NCI-H2081 (cell line): Measurements from ENCODE around the gene SDK1.
"Not testable (repeated sequence)": the region's sequence is repeated elsewhere in the genome, so short reads cannot be mapped to it uniquely, and the experiment has no call there.

Experiments used
- DNase-seq, 2 experiments: peaks; one replicate each; lab custom pipeline; 2025; lab: John Stamatoyannopoulos, UW

SDK1 gene

DNA sequence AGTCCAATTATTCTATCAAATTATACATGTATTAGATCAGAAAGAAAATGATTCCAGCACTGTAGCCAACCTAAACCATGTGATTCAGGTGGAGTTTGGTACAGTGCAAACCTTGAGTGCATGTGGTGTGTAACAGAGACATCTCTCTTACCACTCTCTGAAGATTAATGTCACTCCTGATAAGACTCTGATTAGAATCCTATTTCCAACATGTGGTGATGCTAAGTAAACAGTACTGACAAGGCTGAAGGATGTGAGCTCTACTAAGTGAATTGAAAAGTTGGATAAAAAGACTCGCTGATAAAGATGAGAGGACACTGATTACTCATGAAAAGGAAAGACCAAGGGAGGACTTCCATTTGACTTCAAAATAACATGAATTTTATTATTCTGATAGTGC, 232.0 kb downstream of the SDK1 start:
- no peak for DNase-seq

DNA sequence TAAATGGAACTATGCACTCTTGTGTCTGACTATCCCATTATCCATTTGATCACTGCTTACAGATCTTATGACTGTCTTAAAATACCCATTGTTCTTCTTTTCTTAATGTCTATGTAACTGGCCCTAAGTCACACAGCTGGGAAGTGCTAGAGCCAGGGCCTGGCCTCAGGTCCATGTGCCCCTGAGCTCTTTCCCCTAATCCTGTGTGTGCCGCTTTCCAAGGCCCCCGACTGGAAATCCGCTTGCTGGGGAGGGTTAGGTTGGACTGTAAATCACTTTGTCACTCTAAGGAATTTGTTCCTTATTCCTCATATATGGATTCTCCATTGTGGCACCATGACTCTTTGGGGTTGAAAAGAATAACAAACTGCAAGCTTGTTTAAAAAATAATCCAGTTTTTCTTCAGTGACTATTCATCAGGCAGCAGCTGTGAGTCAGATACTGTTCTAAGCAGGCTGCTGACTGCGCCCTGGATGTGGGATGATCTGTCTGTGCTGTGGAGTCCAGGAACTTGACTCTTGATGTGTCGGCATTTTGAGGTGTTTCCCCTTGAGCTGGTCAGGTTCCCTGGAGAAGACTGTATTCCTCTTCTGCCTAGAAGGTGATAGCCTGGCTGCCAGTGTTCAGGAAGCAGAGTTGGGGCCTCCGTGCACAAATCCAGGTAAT, 236.3 kb downstream of the SDK1 start:
- DNase-seq = no peak

DNA sequence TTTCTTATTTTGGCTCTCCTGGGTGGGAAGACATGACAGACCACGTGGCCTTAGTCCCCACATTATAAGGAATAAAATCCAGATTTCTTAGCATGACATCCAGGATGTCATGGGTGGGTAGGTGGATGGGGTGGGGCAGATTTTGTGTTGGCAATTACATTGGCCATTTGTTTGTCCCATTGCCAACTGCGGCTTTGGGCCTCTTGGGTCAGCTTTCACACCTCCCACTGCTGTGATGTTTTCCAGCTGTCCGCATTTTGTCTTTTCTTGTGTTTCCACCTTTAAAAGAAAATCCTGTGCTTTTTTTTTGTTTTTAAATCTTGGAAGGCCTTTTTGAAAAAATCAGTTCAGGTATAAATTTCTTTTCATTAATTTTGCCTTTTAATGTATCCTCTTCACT, 237.0 kb downstream of the SDK1 start:
- no peak for DNase-seq

DNA sequence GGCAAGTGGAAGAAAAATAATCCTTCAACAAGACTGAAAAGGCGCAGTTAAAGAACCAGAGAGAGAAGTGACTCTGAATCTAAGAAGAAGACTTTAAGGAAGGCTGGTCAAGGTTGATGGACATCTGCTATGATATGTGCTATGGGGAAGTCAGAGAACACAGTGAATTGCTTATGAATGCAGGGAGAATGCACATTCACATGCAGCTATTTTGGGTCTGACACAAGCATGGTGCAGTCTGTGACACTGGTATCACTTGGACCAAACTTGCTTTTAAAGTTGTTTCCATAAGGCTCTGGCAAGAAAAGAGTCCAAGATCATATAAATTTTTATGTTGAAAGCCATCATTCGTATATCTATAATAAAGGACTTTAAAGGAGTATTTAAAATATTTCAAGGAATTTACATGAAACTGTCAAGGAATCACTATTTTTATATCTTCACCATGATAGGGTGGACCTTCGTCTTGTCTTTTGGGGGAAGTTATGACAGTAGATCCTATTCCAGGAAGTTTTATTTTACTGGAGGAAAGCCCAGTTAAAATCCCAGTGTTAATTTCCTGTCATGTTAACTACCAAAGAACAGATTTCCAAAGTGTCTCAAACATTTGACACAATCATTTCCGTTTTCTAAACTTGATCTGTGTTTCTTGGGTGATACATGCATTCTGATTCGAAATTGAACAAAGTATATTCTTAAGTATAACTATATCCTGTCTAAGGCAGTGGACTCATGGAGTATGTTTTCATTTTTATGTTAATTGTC, 239.6 kb downstream of the SDK1 start:
- DNase-seq = no peak

DNA sequence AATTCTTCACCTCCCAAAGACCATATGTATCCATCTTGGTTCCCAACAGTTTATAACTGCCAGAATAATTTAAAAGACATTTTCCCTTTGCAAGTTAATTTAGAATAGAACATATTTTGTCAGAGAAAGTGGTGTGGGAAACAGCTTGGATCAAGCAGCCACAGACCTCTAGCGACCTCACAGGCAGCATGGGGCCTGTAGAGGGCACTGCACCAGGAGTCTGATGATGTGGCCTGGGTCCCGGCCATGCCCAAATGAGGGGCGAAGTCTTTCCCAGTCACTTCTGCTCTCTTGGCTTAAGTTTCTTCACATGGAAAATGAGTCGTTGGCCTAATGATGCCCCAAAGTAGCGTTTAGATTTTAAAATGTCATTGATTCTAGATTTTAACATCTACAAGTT, 243.2 kb downstream of the SDK1 start:
- DNase-seq = no peak

DNA sequence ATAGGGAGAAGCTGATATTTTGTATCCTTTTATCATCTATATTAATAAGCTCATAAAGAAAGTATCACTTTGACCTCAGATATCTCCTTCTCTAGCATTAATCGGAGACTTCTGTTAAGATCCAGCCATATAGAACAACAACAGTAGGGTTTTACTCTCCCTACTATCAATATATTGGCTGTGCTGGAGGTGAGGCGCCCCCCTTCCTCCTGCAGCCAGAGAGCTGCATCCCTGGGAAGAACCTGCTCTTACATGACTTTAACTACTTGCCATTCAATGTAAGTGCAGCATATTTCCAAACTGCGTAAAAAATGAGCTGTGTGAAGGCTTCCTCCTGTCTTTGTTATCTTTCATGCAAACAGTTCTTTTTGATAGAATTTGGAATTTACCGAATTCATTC, 247.8 kb downstream of the SDK1 start:
- DNase-seq = no peak

DNA sequence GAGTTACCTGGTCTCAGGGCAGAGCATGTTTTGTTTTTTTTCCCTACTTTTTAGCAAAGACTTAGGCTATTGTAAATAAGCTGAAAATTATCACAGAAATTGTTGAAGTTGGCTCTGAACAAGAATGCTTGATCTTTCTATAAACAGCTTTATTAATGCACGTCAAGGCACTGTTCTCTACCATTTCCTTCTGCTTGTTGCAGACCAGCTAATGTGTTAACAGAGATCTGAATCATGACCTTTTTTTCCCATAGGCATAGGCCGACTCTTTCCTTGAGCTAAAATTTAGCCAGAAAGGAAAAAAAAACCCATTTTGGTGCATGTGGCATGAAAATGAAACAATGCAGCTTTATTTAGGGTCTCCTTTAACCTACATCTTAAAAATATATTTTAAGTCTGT, 248.5 kb downstream of the SDK1 start:
- DNase-seq = no peak

DNA sequence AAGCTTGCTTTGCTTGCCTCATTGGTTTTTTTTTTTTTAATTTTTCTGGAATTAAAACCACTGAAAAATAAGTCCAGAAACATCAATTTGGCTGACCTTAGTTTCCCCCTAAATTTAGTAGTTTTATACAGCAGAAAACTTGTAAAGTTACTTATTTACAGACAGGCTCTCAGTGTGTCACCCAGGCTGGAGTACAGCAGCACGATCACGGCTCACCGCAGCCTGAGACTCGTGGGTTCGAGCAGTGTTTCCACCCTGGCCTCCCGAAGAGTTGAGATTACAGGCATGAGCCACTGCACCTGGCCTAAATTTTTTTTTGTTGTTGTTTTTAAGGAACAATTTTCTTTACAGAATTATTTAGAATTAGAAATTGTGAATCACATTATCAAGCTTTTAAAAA, 250.5 kb downstream of the SDK1 start:
- no peak for DNase-seq

DNA sequence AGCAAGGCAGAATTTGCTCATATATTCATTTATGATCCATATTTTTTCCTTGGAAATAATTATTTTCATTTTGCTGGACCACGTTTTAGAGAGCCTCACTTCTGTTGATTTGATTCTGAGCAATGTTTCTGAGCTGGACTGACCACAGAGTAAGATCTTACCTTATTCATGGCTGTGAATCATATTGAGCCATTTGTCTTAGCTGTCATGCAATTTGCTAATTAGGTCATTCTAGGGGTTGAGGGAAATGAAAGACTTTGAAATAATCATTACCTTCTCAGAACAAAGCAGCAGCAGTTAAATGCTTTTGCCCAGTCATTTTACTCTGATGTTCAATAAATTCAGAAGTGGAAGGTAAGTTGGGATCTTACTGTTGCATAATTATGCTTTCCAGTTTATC, 251.4 kb downstream of the SDK1 start:
- DNase-seq = no peak

DNA sequence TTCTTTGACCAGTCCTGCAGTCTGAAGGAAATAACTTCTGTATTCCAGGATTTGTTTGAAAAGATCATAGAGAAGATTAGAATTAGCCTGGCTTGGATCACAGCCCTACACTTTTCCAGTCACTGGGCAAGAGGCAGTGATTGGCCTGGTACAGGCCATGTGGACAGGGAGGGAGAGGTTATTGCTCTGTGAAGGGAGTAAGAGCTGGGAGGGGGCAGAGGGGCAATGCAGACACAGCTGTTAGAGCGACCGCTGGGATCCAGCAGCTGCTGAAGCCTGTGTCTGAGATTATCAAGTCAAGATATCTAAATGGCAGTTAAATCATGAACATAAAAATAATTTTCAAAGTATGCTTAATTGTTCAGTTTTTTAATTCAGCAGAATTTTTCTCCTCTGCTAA, 257.3 kb downstream of the SDK1 start:
- peak in 1 of 2 experiments; percentile 18 for DNase-seq

DNA sequence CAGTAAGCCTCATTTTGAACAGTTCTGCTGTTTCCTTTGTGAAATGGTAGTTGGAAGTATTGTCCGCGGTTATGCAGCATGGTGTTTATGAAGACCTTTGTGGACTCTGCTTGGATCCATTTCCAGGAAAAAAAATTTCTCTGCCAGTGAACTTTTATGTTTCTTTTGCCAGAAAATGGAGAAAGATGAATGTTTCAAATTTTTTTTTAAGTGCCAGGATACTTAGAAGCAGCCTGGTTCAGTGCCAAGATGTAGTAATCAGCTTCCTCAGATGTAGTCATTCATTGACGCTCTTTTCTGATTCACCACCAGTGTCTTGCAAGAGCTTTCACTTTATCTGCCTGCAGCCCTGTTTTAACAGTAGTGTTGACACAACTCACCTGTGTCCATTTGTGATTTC, 258.2 kb downstream of the SDK1 start:
- peak in 1 of 2 experiments; percentile 32 for DNase-seq

DNA sequence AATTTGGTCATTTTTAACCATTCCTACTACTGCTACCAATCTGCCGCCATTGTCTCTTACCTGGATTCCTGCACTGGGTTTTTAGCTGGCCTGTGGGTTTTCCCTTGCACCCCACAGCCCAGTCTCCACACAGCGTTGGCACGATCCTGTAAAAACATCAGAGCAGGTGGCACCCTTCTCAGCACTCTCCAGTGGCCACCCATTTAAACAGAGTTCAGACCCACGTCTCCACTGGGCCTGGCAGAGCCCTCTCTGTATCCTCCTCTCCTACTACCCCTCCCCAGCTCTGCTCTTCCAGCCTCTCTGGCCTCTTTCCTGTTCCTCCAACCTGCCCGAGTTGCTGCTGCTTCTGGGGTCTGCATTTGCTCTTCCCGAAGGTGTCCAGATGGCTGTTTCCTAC, 259.4 kb downstream of the SDK1 start:
- no peak for DNase-seq

DNA sequence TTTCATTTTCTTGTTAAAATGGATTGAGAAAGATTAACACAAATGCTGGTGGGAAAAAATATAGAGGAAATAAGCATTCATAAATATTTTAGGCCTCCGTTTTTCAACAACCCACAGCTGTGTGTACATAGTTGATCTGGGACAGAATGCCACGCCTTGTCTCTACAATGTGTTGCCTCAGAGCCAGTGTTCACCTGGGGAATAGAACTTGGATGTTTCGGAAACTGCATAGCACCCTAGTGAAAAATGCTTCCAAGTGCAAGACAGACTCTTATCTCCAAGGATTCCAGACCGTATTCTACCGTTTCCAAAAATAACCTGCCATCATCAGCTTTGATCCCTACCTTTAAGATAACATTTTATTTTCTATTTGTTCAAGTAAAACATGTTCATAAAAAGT, 260.9 kb downstream of the SDK1 start:
- peak in 1 of 2 experiments; percentile 17 for DNase-seq

DNA sequence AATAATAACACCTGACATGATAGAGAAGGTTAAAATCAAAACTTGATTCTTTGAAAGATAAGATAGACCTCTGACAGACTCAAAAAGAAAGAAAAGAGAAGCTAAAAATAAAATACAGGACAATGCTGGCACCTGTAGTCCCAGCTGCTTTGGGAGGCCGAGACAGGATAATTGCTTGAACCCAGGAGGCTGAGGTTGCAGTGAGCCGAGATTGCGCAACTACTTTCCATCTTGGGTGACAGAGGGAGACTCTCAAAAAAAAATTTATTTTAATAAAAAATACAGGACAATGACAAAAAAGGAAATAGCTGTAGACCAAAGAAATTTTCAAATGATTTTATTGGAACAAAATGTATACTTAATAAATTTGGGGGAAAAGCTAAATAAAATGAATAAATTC, 263.2 kb downstream of the SDK1 start:
- no peak for DNase-seq

DNA sequence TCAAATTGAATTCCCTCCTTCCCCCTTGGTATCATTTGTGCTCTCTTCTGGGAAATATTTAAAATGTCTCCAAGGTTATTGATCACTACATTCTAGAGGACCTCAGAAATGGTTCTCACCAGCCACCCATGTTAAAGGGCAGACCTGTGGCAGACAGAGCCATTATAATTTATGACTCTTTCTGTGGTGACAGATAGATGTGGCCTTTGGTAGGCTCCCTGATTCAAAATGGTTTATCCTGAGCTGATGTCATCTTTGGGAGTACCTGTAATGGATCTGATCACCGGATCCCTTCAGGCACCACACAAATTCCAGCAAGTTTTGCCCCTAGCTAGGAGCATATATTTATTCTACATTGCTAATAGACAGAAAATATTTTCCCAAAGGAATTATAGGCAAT, 267.5 kb downstream of the SDK1 start:
- no peak for DNase-seq

DNA sequence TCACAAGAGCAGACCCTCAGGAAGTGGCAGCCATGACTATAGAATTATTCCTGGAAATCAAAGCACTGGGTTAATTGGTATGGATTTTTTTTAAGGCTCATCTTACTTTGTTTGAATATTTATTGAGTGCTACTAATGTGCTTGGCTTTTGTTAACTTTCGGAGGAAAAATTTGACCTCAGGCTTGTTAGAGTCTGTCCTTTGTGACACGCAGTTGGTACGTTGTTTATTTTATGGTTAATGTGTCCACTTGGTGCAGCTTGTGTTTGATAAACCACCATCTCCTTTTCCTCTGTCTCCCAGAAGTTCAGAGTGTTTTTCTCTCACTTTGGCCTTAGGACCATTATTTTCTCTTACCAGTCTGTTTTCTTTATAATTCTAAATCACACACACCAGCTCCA, 268.6 kb downstream of the SDK1 start:
- DNase-seq = no peak

DNA sequence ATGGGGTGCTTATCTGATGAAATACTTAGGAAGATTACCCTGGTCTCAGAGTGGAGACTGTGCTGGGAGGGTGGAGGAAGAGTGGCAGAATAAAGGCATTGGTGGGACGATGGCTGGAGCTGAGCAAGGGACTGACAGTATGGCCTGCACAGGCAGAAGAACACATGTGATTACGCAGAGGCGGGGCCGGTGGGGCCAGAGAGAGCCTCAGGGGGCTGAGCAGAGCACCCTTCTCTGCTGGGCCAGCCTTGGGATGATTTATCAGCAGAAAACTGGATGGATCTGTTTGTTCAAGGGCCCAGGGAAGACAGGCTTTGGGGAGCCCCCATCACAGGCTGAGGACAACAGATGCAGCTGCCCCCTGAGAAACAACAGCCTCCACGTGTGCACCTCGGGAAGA, 272.1 kb downstream of the SDK1 start:
- no peak for DNase-seq

DNA sequence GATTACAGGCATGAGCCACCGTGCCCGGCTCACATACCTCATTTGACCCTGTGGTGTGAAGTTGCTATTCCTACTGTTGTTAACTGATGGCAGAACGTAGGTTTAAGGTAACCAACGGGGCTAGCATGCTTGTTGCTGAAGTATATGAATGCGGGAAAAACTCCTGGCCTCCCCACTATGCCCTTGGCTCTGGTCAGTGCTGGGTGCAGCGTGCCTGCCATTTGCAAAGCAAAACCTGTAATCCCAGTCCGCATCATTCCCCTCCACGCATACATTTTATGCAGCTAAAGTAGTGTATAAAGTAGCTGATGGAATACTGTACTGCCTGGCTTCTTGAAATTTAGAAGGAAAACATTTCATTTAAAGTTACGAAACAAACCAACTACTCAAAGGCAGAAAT, 273.3 kb downstream of the SDK1 start:
- DNase-seq = no peak

DNA sequence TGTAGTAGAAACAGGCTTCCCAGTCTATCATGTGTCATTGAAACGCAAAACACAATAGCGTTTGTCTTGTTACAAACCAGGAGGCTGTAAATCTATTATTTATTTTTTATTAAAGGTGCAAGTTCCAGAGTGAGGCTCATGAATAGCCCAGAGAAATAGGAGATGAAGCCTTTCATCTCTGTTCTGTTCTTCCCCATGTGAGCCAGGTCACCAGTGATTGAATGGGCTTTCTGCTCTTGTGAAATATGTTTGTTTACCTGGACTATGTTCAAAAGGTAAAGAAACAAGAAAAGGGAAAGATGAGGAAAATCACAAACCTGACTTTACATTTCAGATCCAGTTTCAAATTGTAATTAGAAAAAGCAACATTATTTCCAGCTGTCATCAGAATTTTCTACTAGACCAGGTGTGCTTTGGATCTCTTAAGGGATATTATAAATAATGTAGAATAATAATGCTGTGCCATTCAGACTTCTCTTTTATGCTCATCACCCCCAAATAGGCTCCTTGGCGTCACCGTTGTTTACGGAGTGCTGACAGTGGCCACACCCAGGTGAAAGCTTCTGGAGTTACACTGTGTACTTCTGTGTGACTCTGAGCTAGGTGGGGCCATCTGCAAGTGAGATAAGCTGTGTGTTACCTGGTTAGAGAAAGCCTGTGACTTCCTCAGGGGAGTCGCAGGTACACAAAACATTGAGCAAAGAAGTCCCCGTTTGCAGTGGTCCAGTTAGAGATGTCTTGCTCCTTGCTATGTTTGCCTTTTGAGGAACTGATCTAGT, 274.9 kb downstream of the SDK1 start:
- DNase-seq = peak in 1 of 2 experiments; percentile 22

DNA sequence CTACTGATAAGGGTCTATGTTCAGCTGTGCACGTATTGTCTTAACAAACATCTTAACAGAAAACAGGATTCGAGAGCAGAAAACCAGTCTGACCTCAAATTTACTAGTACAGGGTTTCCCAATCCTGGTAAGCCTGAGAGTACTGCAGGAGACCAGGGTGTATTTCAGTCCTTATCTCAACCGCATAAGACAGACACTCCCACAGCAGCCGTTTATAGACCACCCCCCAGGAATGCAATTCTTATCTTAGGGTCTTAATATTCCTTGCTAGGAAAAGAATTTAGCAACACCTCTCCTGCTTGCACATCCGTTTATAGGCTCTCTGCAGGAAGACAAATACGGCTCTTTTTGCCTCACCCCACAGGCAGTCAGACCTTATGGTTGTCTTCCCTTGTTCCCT, 277.3 kb downstream of the SDK1 start:
- no peak for DNase-seq

DNA sequence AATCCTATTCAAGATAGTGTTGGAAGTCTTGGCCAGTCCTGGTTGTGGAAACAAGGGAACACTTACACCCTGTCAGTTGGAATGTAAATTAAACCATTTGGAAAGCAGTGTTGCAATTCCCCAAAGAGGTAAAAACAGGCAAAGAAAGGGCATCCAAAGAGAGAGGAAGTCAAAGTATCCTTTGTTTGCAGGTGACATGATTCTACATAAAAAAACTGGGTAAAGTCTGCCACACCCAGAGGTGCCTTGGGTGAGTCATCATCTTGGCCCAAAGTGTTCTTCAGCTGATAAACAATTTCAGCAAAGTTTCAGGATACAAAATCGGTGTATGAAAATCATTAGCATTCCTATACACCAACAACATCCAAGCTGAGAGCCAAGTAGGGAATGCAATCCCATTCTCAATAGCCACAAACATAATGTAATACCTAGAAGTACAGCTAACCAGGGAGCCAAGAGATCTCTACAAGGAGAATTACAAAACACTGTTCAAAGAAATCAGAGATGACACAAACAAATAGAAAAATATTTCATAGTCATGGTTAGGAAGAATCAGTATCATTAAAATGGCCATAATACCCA, 278.7 kb downstream of the SDK1 start:
- DNase-seq = no peak

DNA sequence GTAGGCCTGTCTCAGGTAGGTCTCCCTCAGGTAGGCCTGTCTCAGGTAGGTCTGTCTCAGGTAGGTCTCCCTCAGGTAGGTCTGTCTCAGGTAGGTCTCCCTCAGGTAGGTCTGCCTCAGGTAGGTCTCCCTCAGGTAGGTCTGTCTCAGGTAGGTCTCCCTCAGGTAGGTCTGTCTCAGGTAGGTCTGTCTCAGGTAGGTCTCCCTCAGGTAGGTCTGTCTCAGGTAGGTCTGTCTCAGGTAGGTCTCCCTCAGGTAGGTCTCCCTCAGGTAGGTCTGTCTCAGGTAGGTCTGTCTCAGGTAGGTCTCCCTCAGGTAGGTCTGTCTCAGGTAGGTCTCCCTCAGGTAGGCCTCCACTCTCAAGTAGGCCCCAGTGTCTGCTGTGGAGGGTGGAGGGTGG, 281.1 kb downstream of the SDK1 start:
- not testable (repeated sequence) for DNase-seq

DNA sequence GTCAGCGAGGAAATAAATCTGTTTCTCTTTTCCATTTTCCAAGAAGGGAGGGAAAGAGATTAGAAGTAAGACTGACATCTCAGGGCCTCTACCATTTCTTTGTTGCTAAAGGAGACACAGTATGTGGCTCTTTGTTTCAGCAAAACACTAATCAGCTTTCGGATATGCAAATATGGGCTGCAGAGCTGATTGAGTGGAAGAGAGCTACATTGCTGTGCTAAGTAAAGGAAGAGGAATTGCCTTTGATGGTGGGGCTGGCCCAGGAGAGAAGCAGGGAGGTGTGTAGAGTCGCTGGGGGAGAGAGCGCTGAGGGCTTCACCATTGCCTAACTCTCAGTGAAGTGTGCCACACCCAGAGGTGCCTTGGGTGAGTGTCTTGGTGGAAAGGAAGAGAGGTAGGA, 284.8 kb downstream of the SDK1 start:
- no peak for DNase-seq
